Fibroblast of lung (primary cell): ENCODE data around the gene SHISA9. TPM values are rescaled to one million over a fixed set of nuclear protein-coding genes. Genes with fewer than 3 reads are reported as not detected.

Experiments used
- DNase-seq, 2 donors: peaks; one replicate each; pipeline versions ENCODE4 v3.0.0 to v3.0.0-alpha.2; 2010; ENCODE audit warnings: low read depth in 2 of 2
- H2AFZ ChIP-seq: 2 replicates; pipeline ENCODE4 v1.5.1; 2012; ENCODE audit warnings: low read length, control low read depth, inconsistent platforms
- H3K27ac ChIP-seq: 2 replicates; pipeline ENCODE4 v1.5.1; 2011; ENCODE audit warnings: low read length, control low read depth; ENCODE audit not compliant: insufficient read depth
- H3K27me3 ChIP-seq: 2 replicates; pipeline ENCODE4 v1.5.1; 2011; ENCODE audit warnings: mild to moderate bottlenecking, low read length; ENCODE audit not compliant: control insufficient read depth, insufficient read depth
- H3K36me3 ChIP-seq: 2 replicates; pipeline ENCODE4 v1.5.1; 2011; ENCODE audit warnings: low read length; ENCODE audit not compliant: control insufficient read depth, insufficient read depth
- H3K4me1 ChIP-seq: 2 replicates; pipeline ENCODE4 v1.5.1; 2011; ENCODE audit warnings: low read length; ENCODE audit not compliant: control insufficient read depth, insufficient read depth; ENCODE audit errors: extremely low read depth
- H3K4me2 ChIP-seq: 2 replicates; pipeline ENCODE4 v1.5.1; 2011; ENCODE audit warnings: low read length, control low read depth; ENCODE audit not compliant: insufficient read depth; ENCODE audit errors: extremely low read depth
- H3K4me3 ChIP-seq, 4 experiments: fragments of 200-600 bp in 1 of 4; sonication (generic) in 1 of 4; replicated peaks in 1 of 4; 2 replicates each; pipeline ENCODE4 v1.5.1; 2011 to 2016; ENCODE audit warnings: low read length in 4 of 4, low read depth in 3 of 4, mild to moderate bottlenecking in 3 of 4, control low read depth in 2 of 4, inconsistent platforms in 1 of 4, mixed read lengths in 1 of 4; ENCODE audit not compliant: insufficient read depth in 1 of 4; ENCODE audit errors: control extremely low read depth in 1 of 4
- H3K79me2 ChIP-seq: 2 replicates; pipeline ENCODE4 v1.5.1; 2012; ENCODE audit warnings: mild to moderate bottlenecking, low read length, inconsistent platforms; ENCODE audit not compliant: control insufficient read depth, insufficient read depth
- H3K9ac ChIP-seq: 2 replicates; pipeline ENCODE4 v1.5.1; 2011; ENCODE audit warnings: mild to moderate bottlenecking, low read length, control low read depth; ENCODE audit not compliant: insufficient read depth
- H3K9me3 ChIP-seq: 2 replicates; pipeline ENCODE4 v1.5.1; 2012; ENCODE audit warnings: low read depth, low read length; ENCODE audit not compliant: control insufficient read depth, insufficient read depth
- H4K20me1 ChIP-seq: 2 replicates; pipeline ENCODE4 v1.5.1; 2011; ENCODE audit warnings: low read length; ENCODE audit not compliant: control insufficient read depth, insufficient read depth; ENCODE audit errors: extremely low read depth
- EZH2 ChIP-seq: IDR thresholded peaks from 2 replicates; pipeline ENCODE4 v1.5.1; 2012; ENCODE audit warnings: low read length, control low read depth, mild to moderate bottlenecking; ENCODE audit errors: missing control alignments
- polyA plus RNA-seq, 2 donors: library from polyadenylated mRNA; depleted of rRNA in 1 of 2; stranded (reverse) in 1 of 2; unstranded in 1 of 2; fragments of >200 nt; gene quantifications; 2 replicates each; pipeline ENCODE4 v1.2.1, GENCODE V29; 2011 to 2012; ENCODE audit warnings: missing spikeins in 1 of 2
- total RNA-seq: library from RNA; depleted of rRNA; stranded (reverse); fragments of >200 nt; gene quantifications from 2 replicates; pipeline ENCODE4 v1.2.1, GENCODE V29; 2014
- TF ChIP-seq, protein P1 (sequence below), 2 donors: IDR thresholded peaks in 1 of 2; conservative IDR thresholded peaks in 1 of 2; 1 replicate in 1 of 2; 2 replicates in 1 of 2; pipeline ENCODE4 v1.5.1; 2011 to 2012; ENCODE audit warnings: low read length in 2 of 2, control low read depth in 1 of 2, inconsistent platforms in 1 of 2, low read depth in 1 of 2, mild to moderate bottlenecking in 1 of 2

Gene SHISA9
- total and polyA plus RNA-seq, 2 donors (not counting 1 experiment from before 2014, with no cell fraction given): not detected

GRCh38 chr16:13146829-13147228 lies 245.4 kb downstream of the SHISA9 start:
- H3K27ac ChIP-seq: no peak overlapping the region
- H3K9ac ChIP-seq: no peak overlapping the region
- TF ChIP-seq EZH2: no peak
- TF ChIP-seq, protein P1, sequence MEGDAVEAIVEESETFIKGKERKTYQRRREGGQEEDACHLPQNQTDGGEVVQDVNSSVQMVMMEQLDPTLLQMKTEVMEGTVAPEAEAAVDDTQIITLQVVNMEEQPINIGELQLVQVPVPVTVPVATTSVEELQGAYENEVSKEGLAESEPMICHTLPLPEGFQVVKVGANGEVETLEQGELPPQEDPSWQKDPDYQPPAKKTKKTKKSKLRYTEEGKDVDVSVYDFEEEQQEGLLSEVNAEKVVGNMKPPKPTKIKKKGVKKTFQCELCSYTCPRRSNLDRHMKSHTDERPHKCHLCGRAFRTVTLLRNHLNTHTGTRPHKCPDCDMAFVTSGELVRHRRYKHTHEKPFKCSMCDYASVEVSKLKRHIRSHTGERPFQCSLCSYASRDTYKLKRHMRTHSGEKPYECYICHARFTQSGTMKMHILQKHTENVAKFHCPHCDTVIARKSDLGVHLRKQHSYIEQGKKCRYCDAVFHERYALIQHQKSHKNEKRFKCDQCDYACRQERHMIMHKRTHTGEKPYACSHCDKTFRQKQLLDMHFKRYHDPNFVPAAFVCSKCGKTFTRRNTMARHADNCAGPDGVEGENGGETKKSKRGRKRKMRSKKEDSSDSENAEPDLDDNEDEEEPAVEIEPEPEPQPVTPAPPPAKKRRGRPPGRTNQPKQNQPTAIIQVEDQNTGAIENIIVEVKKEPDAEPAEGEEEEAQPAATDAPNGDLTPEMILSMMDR (conservative IDR thresholded peaks at IDR 0.05 in 1 of 2, IDR thresholded peaks at IDR 0.05 in 1 of 2; ENCODE audit: low read depth in 1 of 2, low read length in 2 of 2): no peak
- no peak overlapping the region for H3K4me2 ChIP-seq
- H3K79me2 ChIP-seq: no peaks in the 10 kb centered on the region
- H4K20me1 ChIP-seq: no peaks in the 10 kb centered on the region
- no peaks in the 10 kb centered on the region for H3K9me3 ChIP-seq
- no peak overlapping the region for H3K4me3 ChIP-seq
- no peaks in the 10 kb centered on the region for H3K27me3 ChIP-seq
- no peaks in the 10 kb centered on the region for H3K4me1 ChIP-seq
- H2AFZ ChIP-seq: no peak overlapping the region
- H3K36me3 ChIP-seq: no peaks in the 10 kb centered on the region
- DNase-seq: no peak

GRCh38 chr16:13148294-13148693 lies 246.9 kb downstream of the SHISA9 start:
- H3K27ac ChIP-seq: no peak overlapping the region
- H3K4me3 ChIP-seq: no peak overlapping the region
- no peaks in the 10 kb centered on the region for H3K9me3 ChIP-seq
- H3K9ac ChIP-seq: no peak overlapping the region
- no peaks in the 10 kb centered on the region for H3K4me1 ChIP-seq
- H3K27me3 ChIP-seq: no peaks in the 10 kb centered on the region
- no peak for TF ChIP-seq EZH2
- TF ChIP-seq, protein P1 (conservative IDR thresholded peaks at IDR 0.05 in 1 of 2, IDR thresholded peaks at IDR 0.05 in 1 of 2; ENCODE audit: low read depth in 1 of 2, low read length in 2 of 2): no peak
- H3K79me2 ChIP-seq: no peaks in the 10 kb centered on the region
- H3K36me3 ChIP-seq: no peaks in the 10 kb centered on the region
- H4K20me1 ChIP-seq: no peaks in the 10 kb centered on the region
- DNase-seq: no peak
- no peak overlapping the region for H3K4me2 ChIP-seq
- H2AFZ ChIP-seq: no peak overlapping the region

- Histone ChIP-seq H3K36me3 (no peaks in the 10 kb centered on the region), H3K9me3 (no peaks in the 10 kb centered on the region), H3K9ac (no peak overlapping the region), H3K4me3 (no peak overlapping the region), H3K27ac (no peak overlapping the region), H3K4me1 (no peaks in the 10 kb centered on the region), H2AFZ (no peak overlapping the region), H3K4me2 (no peak overlapping the region), H4K20me1 (no peaks in the 10 kb centered on the region), H3K79me2 (no peaks in the 10 kb centered on the region), H3K27me3 (no peaks in the 10 kb centered on the region)
- TF ChIP-seq, protein P1 (conservative IDR thresholded peaks at IDR 0.05 in 1 of 2, IDR thresholded peaks at IDR 0.05 in 1 of 2; ENCODE audit: low read depth in 1 of 2, low read length in 2 of 2): no peak
- DNase-seq: no peak
Observed at GRCh38 chr16:13148836-13149235, 247.4 kb downstream of the SHISA9 start.
